Inferior parietal cortex (tissue), 1 donor: ENCODE measurements around the gene CREBL2.
"Not testable (repeated sequence)": the region's sequence is repeated elsewhere in the genome, so short reads cannot be mapped to it uniquely, and the experiment has no call there.

Experiments
- DNase-seq: peaks from one replicate; pipeline ENCODE4 v3.0.0-alpha.2; 2016; ENCODE audit errors: extremely low spot score

Gene CREBL2

DNA sequence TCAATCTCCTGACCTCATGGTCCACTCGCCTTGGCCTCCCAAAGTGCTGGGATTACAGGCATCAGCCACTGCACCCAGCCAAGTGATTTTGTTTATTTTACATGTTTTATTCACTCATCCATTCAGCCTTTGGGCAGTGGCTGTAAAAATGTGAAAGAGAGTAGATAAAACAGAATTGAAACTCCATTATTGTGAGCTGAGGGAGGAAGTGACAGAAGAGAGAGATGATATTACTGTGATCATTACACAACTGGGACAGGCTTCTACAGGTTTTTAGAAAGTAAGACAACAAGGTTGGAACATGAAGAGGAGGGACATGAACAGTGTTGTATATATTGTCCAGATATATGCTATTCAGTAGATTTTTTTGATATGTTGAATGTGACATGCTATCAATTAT is 25.0 kb downstream of the CREBL2 start:
- DNase-seq: no peak

DNA sequence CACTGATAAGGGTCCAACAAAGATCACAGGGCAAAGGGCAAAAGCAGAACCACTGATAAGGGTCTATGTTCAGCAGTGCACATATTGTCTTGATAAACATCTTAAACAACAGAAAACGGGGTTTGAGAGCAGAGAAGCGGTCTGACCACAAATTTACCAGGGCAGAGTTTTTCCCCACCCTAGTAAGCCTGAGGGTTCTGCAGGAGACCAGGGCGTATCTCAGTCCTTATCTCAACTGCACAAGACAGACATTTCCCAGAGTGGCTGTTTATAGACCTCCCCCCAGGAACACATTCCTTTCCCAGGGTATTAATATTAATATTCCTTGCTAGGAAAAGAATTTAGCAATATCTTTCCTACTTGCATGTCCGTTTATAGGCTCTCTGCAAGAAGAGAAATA is 28.3 kb downstream of the CREBL2 start:
- DNase-seq: not testable (repeated sequence)

DNA sequence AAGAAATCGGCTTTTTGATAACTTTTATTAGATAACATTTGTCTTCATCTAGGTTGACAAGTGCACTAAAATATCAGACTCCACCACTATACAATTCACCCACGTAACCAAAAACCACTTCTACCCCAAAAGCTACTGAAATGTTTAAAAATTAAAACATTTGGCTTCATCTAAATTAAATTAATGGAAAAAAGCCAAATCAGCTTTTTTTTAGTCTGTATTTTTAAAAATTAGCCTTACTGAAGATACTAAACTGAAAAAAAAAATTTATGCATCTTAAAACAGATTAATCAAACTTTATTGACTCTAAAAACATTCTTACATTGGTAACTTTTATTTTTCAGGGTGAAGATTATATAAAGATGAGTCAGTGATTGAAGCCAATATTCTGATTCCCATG is 30.0 kb downstream of the CREBL2 start:
- no peak for DNase-seq

DNA sequence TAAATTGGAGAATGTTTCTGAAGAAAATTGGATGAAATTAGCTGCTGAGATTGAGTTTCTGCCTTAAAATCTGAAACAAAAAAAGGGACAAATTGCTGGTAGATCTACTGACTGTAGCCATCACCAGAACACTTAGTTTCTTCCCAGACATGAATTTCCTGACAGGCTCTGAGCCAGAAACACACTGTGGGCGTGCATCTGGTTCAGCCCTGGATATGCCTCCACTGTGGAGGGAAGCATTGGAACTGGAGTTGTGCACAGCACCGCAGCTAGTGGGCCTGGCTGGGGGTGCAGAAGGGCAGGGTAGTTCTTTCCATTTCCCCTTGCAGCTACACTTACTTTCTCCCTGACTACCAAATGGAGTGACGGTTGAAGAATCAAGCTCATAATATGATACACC is 31.2 kb downstream of the CREBL2 start:
- DNase-seq: peak; percentile 55

DNA sequence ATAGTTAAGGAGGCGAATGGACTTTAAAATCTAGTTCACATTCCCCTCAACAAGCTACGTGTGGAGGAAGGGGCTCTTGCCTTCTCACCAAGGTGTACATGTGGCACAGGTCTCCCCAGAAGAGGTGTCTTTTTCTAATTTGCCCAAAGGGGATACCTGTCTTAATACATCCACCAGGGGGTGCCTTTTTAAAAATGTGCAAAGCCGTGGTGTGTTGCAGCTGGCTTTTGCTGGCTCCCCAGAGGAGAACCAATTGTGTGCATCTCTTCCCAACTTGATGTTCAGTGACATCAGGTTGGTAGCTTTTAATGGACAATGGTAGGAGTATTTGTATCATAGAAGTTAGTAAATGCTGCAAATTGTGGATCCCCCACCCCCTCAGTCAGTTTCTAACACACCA is 33.8 kb downstream of the CREBL2 start:
- DNase-seq: no peak

DNA sequence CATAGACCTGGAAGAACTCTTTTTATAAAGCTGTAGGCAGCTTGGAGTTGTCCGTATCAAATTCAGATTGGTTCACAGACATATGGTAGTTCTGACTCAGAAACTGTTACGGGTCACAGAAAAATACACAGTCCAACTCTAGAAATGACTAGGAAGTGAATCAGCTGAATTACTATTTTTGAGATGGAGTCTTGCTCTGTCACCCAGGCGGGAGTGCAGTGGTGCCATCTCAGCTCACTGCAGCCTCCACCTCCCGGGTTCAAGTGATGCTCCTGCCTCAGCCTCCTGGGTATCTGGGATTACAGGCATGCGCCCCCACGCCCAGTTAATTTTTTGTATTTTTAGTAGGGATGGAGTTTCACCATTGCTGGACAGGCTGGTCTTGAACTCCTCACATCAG is 34.3 kb downstream of the CREBL2 start:
- DNase-seq: not testable (repeated sequence)

DNA sequence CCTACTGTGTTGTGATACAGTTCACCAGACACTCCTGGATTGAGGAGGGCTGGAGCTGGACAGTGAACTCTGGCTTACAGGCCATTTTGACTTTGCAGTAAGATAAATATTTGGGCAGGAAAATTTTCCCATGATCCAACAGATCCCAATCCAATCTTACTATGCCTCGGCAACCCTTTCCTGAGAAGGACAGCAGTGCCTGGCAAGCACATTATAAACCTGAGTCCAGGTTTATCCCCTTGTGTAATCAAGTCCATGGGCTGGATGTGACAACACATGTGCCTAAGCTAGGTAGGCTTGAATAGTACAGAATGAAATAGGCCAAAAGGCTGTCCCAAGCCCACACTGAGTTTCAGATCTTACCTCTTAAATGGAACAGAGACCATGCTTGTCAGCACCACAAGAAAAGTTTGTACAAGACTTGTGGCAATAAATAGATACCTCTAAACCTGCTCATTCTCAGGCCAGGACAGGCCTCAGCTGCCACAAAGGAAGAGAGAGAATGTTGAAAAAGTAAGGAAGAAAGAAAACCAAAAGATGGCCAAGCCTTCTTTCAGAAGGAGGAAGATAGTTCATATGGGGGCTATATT is 34.9 kb downstream of the CREBL2 start:
- no peak for DNase-seq

DNA sequence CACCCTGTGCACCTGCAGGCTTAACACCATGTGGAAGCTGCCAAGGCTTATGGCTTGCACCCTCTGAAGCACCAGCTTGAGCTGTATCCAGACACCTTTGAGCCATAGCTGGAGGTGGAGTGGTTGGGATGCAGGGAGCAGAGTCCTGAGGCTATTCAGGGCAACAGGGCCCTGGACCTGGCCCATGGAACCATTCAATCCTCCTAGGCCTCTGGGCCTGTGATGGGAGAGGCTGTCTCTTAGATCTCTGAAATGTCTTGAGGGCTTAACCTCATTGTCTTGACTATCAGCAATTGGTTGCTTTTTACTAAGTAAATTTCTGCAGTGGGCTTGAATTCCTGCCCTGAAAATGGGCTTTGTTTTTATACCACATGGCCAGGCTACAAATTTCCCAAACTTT is 36.6 kb downstream of the CREBL2 start:
- no peak for DNase-seq

DNA sequence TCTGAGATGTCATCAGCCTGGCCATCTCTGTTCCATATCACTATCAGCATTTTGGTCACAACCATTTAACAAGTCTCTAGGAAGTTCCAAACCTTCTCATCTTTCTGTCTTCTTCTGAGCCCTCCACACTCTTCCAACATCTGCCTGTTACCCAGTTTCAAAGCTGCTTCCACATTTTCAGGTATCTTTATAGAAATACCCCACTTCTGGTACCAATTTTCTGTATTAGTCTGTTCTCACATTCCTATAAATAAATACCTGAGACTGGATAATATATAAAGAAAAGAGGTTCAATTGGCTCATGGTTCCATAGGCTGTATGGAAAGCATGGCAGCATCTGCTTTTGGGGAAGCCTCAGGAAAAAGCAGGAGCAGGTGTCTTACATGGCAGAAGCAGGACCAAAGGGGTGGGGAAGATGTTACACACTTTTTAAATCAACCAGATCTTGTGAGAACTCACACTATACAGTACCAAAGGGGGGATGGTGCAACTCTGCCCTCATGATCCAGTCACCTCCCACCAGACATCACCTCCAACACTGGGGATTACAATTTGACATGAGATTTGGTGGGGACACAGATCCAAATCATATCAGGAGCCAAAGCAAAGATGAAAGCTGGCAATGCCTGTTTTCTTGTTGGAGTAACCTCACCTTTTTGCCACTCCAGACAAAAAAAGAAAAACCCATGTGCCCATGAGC is 37.4 kb downstream of the CREBL2 start:
- no peak for DNase-seq

DNA sequence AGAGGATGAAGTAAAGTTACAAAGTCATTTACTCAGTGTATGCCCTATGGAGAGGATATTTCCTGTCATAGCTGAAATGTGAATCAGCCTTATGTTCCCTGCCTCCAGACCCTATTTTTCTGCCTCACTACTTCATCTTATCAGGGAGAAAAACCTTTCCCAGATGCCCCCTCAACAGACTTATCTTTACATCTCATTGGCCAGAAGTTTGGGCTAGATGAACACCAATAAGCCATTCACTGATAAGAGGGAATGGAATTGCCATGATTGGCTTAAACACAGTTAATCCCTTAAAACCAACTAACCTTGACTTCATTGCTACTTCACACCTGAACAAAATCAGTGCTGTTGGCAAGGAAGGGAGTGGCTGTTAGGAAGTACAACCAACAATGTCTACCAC is 40.1 kb downstream of the CREBL2 start:
- no peak for DNase-seq

DNA sequence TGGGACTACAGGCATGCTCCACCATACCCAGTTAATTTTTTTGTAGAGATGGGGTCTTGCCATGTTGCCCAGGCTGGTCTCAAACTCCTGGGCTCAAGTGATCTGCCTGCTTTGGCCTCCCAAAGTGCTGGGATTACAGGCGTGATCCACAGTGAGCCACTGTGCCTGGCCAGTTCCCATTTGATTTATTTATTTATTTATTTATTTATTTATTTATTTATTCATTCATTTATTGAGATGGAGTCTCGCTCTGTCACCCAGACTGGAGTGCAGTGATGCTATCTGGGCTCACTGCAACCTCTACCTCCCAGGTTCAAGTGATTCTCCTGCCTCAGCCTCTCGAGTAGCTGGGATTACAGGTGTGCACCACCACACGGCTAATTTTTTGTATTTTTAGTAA is 41.0 kb downstream of the CREBL2 start:
- not testable (repeated sequence) for DNase-seq

DNA sequence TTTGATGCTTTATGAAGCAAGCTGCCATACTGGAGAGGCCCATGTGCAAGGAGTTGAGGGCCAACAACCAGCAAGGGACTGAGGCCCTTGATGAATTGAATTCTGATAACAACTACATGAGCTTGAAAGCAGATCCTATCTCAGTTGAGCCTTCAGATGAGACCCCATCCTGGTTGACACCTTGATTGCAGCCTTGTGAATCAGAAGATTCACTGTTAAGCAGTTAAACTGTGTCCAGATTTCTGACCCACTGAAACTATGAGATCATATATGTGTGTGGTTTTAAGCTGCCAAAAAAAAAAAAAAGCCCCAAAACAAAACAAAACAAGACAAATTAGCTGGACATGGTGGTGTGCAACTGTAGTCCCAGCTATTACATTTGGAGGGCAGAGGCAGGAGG is 42.2 kb downstream of the CREBL2 start:
- DNase-seq: no peak

DNA sequence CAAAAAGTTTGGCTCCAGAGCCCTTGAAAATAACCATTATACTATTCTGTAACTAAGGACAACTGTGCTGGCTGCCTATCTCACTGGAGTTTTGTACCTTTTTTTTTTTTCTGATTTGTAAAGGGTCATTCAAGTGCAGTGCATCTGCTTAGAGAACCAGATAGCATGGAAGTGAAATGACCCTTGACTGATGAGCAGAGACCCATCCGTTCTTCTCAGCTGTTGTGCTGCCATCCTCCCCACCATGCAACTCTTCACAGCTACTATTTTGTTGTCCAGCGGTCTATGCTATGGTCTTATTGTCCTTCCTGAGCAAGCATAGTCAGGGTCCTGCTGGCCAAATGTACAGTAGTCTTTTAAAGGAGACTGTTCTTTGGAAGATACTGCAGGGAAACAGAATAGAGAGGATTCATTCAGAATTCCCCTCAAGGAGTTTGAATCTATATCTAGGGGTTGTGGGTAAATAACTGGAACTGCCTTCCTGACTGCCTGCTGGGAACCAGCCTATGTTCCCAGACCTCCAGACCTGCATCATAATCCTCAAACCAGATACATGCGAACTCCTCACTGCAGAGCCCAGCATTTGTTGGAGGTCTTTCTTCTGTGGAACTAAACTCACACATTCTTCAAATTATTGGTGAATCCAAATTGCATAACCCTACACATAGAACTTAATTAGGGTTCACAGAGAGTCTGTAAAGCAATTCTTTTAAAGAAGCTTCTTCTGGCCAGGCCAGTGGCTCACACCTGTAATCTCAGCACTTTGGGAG is 43.2 kb downstream of the CREBL2 start:
- DNase-seq: no peak

DNA sequence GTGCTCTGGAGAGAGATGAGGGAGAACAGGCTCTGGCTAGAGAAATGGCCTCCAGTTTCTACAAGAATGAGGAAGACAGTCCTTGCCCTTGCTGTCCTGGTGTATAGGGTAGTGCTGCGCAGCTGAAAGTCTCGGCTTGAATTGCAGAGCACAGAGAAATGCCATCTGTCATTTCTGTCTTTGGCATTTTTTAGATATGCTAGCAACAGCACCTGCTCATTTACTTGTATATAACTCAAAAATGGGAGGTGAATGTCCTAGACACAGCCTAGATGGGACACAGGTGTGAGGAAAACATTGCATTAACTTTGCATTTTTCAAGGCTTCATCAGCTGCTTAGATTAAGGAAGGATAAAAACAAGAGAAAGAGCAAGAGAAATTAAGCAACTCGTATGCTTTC is 48.5 kb downstream of the CREBL2 start:
- no peak for DNase-seq

DNA sequence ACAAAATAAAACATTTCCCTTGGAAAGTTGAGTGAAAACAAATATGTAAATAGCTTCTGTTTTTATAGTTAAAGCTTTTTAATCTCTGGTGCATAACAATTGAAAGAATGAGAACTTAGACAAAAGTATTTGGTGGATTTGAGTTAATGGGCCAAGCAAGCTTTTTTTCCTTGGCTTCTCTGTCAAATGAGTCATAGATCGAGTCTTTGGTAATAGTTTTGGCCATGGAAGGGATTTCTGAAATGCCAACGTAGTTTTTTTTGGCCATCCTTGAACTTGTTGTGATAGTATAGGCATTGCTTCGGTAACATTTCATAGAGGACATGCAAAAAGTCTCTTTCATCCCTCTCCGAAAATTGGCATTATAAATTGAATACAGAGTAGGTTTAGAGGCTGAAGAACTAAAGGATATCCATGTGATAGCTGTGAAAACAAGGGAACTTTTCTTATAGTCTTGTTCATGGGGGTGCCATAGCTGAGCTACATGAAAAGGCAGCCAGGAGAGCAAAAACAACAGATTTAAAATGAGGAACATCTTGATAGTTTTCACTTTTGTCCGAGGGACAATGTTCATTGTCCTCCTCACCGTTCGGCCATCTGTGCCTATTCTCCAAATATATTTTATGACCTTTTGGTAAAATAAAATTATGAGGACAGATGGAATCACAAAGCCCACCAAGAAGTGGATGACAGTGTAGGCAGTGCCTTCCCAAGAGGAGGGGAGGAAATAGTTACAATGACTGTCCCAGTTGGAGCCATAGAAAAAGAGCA is 49.6 kb downstream of the CREBL2 start:
- DNase-seq: no peak

DNA sequence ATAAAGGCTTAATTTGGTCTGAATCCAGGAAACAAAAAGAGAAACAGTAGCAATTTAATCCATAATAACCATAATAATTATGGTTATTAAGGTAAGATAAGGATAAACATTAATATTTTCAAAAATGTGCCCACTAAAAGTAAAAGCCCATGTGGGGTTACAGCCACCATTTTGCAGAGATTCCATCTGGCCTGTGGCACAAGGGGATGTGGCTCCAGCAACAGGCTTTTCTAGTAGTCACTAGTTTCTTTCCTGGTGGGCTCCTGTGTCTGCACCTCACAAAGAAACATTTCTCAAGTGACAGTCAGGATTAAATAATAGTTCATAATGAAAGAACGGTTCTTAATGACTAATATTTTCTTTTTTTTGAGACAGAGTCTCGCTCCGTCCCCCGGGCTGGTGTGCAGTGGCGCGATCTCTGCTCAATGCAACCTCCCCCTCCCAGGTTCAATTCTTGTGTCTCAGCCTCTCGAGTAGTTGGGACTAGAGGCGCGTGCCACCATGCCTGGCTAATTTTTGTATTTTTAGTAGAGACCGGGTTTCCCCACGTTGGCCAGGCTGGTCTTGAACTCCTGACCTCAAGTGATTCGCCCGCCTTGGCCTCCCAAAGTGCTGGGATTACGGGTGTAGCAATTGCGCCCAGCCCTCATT is 52.1 kb downstream of the CREBL2 start:
- DNase-seq: no peak

DNA sequence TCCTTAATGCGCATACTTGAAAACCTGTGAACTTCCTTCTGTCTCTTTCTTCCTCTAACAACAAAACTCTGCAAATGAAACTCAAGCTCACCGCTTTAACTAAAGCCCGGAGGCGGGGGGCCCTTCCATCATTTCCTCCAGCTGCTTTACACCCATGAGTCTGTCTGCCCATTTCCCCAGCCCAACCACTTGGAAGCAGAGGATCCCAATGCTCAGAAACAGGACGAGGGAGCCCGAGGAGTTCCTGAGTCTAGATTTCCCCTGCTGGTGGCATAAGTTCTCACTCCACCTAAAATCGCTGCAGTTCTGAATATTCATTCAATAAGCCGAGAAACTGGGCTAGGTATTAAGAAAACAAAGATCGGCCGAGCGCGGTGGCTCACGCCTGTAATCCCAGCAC is 53.5 kb downstream of the CREBL2 start:
- no peak for DNase-seq

DNA sequence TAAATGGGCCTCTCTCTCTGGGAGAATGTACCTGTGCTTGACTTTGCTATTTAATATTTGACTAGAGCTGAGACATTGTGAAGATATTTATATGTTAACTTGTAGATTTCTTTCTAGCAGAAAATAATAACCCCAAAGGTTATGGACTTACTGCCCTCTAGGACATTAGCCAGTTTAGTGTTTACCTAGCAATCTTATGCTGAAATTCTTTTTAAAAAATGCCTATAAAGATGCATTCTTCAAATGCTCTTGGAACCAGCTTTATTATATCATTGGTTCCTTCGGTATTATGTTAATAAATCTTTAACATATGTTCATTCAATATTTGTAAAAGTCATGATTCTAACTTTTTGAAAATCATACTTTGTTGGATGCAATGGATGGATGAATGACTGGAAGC is 56.3 kb downstream of the CREBL2 start:
- no peak for DNase-seq

DNA sequence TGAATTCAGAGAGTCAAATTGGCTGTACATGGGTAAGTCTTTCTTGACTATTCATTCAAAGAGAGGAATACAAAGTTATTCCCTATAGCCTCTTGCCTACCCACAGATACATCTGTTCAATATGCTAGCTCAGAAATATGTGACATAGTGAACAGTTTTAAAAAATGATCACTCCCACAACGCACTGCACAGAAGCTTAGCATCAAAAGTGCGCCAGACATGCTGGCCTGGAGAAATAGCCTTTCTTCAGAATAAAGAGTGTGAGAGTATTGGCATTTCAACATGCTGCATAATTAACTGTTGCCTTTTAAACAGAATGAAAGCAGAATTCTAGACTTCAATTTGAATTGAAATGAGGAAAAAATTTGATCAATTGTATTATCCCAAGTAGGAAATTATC is 57.3 kb downstream of the CREBL2 start:
- no peak for DNase-seq

DNA sequence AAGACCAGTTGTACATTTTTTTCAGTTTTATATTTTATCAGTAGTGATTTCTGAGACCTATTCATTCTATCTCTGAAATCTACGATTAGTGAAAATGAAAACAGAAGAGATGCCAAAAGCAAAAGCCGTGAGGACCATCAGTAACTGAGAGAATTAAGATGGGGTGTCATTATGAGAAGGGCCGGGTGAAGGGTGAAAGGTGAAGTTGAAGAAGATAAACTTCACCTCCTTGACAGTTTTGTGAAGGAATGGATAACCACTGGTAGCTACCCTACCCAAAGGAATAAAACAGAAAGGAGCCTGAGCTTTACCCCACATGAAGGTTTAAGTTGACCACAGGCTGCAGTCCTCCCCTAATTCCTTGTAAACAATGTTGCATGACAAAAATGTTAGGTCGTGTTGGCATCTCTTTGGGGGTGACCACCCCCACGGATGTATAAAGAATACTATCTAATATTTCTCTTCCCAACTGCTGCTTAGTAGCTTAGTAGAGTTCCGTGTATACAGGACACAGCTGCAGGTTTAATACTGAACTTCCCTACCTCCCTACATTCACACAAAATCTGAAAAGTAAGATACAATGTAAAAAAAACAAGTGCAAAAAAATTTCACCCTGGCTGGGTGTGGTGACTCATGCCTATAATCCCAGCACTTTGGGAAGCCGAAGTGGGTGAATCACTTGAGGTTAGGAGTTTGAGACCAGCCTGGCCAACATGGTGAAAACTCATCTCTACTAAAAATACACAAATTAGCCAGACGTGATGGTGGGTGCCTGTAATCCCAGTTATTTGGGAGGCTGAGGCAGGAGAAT is 60.4 kb downstream of the CREBL2 start:
- DNase-seq: no peak

DNA sequence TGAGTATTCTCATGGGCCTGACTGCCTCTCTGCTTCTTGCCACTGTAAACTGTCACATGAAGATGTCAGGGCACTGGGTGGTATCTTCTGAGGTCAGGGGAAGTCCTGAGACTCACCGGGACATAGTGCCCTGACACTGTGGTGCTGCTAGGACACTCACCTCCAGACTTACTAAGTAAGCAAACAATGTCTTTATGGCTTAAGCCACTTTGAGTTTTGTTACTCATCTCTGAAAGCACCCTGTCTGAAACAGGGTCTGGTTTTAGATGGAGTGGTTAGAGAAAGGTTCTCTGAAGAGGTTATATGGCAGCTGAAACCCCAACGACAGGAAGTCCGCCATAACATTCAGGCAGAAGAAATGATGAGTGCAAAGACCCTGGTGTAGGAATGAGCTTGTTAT is 61.6 kb downstream of the CREBL2 start:
- no peak for DNase-seq
